ENCODE data around the gene ZC2HC1C. TPM values are rescaled to one million over a fixed set of nuclear protein-coding genes. Genes with fewer than 3 reads are reported as not detected.
A peak's percentile ranks its signal among the peaks of the same experiment; 100 is the strongest.

ZC2HC1C gene
- 1 to 10 TPM; 2.3 to 2.7 TPM for total RNA-seq
- polyA plus RNA-seq (2013, experiment 1 of 2), result 1.1 TPM
- polyA plus RNA-seq (2013, experiment 2 of 2), result 1.4 TPM
- long read RNA-seq, experiment 1, result 0 reads
- long read RNA-seq, experiment 2, full-length matches to known transcripts, result 3 of 6 reads
- long read RNA-seq, experiment 2, partial matches to known transcripts, result 2 of 6 reads
- long read RNA-seq, experiment 2, other reads (novel, unspliced or antisense), result 1 of 6 reads
- long read RNA-seq, experiment 3, full-length matches to known transcripts, result 5 of 16 reads
- long read RNA-seq, experiment 3, partial matches to known transcripts, result 3 of 16 reads
- long read RNA-seq, experiment 3, other reads (novel, unspliced or antisense), result 8 of 16 reads
- long read RNA-seq, experiment 4, partial matches to known transcripts, result 0 of 2 reads
- long read RNA-seq, experiment 4, other reads (novel, unspliced or antisense), result 1 of 2 reads

GRCh38 chr14:75069121-75069810 lies at the start of gene ZC2HC1C:
Gene ZC2HC1C, plus strand, starts transcription at chr14:75069641. Its CDS starts 933 bp downstream, at chr14:75070574.
- no peaks in the 10 kb centered on the region for H3K4me1 ChIP-seq (ENCODE audit: control insufficient read depth, insufficient read depth, low read length)
- H3K27me3 Mint-ChIP-seq (ENCODE audit: insufficient read depth), result no peaks in the 10 kb centered on the region
- no peak for TF ChIP-seq CTCF (conservative IDR thresholded peaks at IDR 0.05)
- H3K9me3 Mint-ChIP-seq, result no peaks in the 10 kb centered on the region
- no peaks in the 10 kb centered on the region for H3K36me3 Mint-ChIP-seq (ENCODE audit: low read depth)
- H3K4me3 ChIP-seq (ENCODE audit: low read length), result peak within 1 kb of the TSS; percentile 90
- H3K36me3 ChIP-seq (ENCODE audit: control insufficient read depth, insufficient read depth, low read length), result no peaks in the 10 kb centered on the region
- DNase-seq, result peak; percentile 98
- 2 to 7% methylated on average over 18 to 58 of the region's 58 CpGs for WGBS, 2 experiments (ENCODE audit: insufficient coverage in 1 of 2, insufficient read length in 1 of 2)
- H3K9me3 ChIP-seq (ENCODE audit: control insufficient read depth, low read length), result no peaks in the 10 kb centered on the region
- peak within 1 kb of the TSS; percentile 96 for H3K27ac Mint-ChIP-seq
- peaks cover 4% of the 10 kb centered on the region for H3K4me1 Mint-ChIP-seq
- peak within 1 kb of the TSS; percentile 49 for H3K27ac ChIP-seq (ENCODE audit: low read depth, low read length)
- no peaks in the 10 kb centered on the region for H3K27me3 ChIP-seq (ENCODE audit: control insufficient read depth, insufficient read depth, low read length, poor library complexity, severe bottlenecking)
- H3K9ac ChIP-seq (ENCODE audit: extremely low read depth, low read length, poor library complexity, severe bottlenecking), result peak within 1 kb of the TSS; percentile 68
- H3K4me3 Mint-ChIP-seq, result no peak within 1 kb of the TSS

- Histone ChIP-seq H3K36me3 (ENCODE audit: control insufficient read depth, insufficient read depth, low read length) (peaks cover 45% of the 10 kb centered on the region), H3K27me3 (ENCODE audit: control insufficient read depth, insufficient read depth, low read length, poor library complexity, severe bottlenecking) (no peaks in the 10 kb centered on the region), H3K9ac (ENCODE audit: extremely low read depth, low read length, poor library complexity, severe bottlenecking) (no peak overlapping the region), H3K27ac (ENCODE audit: low read depth, low read length) (no peak overlapping the region), H3K9me3 (ENCODE audit: control insufficient read depth, low read length) (no peaks in the 10 kb centered on the region), H3K4me1 (ENCODE audit: control insufficient read depth, insufficient read depth, low read length) (no peaks in the 10 kb centered on the region), H3K4me3 (ENCODE audit: low read length) (no peak overlapping the region)
- DNase-seq, result peak; percentile 76
- H3K9me3 Mint-ChIP-seq, result no peaks in the 10 kb centered on the region
- H3K4me3 Mint-ChIP-seq, result no peak overlapping the region
- peaks cover 29% of the 10 kb centered on the region for H3K36me3 Mint-ChIP-seq (ENCODE audit: low read depth)
- TF ChIP-seq CTCF (conservative IDR thresholded peaks at IDR 0.05), result peak; percentile 75
- H3K27me3 Mint-ChIP-seq (ENCODE audit: insufficient read depth), result no peaks in the 10 kb centered on the region
- H3K27ac Mint-ChIP-seq, result no peak overlapping the region
- 65 to 77% methylated on average over 8 of the region's 8 CpGs for WGBS, 2 experiments (ENCODE audit: insufficient coverage in 1 of 2, insufficient read length in 1 of 2)
- H3K4me1 Mint-ChIP-seq, result no peaks in the 10 kb centered on the region
These were observed 46.8 kb upstream of the ZC2HC1C start for GRCh38 chr14:75022655-75023054.

- no peaks in the 10 kb centered on the region for H3K4me1 ChIP-seq (ENCODE audit: control insufficient read depth, insufficient read depth, low read length)
- no peak overlapping the region for H3K4me3 Mint-ChIP-seq
- no peak overlapping the region for H3K9ac ChIP-seq (ENCODE audit: extremely low read depth, low read length, poor library complexity, severe bottlenecking)
- no peak overlapping the region for H3K27ac Mint-ChIP-seq
- H3K36me3 ChIP-seq (ENCODE audit: control insufficient read depth, insufficient read depth, low read length), result peaks cover 44% of the 10 kb centered on the region
- H3K36me3 Mint-ChIP-seq (ENCODE audit: low read depth), result peaks cover 31% of the 10 kb centered on the region
- H3K27me3 Mint-ChIP-seq (ENCODE audit: insufficient read depth), result no peaks in the 10 kb centered on the region
- 71% methylated on average over 1 of the region's 1 CpG; no CpG with 5 or more reads in 1 of the 2 experiments for WGBS, 2 experiments (ENCODE audit: insufficient coverage in 1 of 2, insufficient read length in 1 of 2)
- no peak overlapping the region for H3K4me3 ChIP-seq (ENCODE audit: low read length)
- H3K27ac ChIP-seq (ENCODE audit: low read depth, low read length), result no peak overlapping the region
- no peaks in the 10 kb centered on the region for H3K9me3 ChIP-seq (ENCODE audit: control insufficient read depth, low read length)
- no peaks in the 10 kb centered on the region for H3K9me3 Mint-ChIP-seq
- H3K27me3 ChIP-seq (ENCODE audit: control insufficient read depth, insufficient read depth, low read length, poor library complexity, severe bottlenecking), result no peaks in the 10 kb centered on the region
- H3K4me1 Mint-ChIP-seq, result no peaks in the 10 kb centered on the region
- DNase-seq, result no peak
- no peak for TF ChIP-seq CTCF (conservative IDR thresholded peaks at IDR 0.05)
These were observed 46.3 kb upstream of the ZC2HC1C start for GRCh38 chr14:75023108-75023507.

Data from endodermal cell (in vitro differentiated cells).